Retinal pigment epithelial cell (primary cell): ENCODE measurements around the gene TOP2B.

Experiments
- DNase-seq: peaks from one replicate; pipeline ENCODE4 v3.0.0-alpha.2; 2010; ENCODE audit warnings: low read depth
- H3K4me3 ChIP-seq: 2 replicates; pipeline ENCODE4 v1.5.1; 2011; ENCODE audit warnings: mild to moderate bottlenecking, low read length, control low read depth, moderate library complexity
- TF ChIP-seq, protein P1 (sequence below): conservative IDR thresholded peaks from 2 replicates; pipeline ENCODE4 v1.5.1; 2011; ENCODE audit warnings: low read depth, low read length, control low read depth, inconsistent platforms

TOP2B gene

DNA sequence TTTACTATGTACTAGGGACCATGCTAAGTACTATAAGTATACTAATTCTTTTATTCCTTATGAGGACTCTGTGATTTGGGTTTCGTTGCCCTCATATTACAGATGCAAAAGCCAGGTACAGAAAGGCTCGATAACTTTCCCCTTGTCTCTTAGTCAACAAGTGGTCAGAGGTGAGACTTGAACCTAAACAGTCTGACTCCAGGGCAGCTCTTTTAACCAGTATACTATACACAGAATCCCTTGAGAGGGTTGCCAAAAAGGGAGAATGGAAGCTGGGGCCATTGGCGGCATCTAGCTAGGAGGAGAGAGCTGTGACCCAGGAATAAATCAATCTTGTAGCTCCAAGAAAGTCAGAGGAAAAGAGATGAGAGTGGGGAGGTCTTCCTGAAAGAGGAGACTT lies 92.4 kb downstream of the TOP2B start:
- H3K4me3 ChIP-seq: no peak overlapping the region
- no peak for DNase-seq
- TF ChIP-seq, protein P1, sequence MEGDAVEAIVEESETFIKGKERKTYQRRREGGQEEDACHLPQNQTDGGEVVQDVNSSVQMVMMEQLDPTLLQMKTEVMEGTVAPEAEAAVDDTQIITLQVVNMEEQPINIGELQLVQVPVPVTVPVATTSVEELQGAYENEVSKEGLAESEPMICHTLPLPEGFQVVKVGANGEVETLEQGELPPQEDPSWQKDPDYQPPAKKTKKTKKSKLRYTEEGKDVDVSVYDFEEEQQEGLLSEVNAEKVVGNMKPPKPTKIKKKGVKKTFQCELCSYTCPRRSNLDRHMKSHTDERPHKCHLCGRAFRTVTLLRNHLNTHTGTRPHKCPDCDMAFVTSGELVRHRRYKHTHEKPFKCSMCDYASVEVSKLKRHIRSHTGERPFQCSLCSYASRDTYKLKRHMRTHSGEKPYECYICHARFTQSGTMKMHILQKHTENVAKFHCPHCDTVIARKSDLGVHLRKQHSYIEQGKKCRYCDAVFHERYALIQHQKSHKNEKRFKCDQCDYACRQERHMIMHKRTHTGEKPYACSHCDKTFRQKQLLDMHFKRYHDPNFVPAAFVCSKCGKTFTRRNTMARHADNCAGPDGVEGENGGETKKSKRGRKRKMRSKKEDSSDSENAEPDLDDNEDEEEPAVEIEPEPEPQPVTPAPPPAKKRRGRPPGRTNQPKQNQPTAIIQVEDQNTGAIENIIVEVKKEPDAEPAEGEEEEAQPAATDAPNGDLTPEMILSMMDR: no peak

DNA sequence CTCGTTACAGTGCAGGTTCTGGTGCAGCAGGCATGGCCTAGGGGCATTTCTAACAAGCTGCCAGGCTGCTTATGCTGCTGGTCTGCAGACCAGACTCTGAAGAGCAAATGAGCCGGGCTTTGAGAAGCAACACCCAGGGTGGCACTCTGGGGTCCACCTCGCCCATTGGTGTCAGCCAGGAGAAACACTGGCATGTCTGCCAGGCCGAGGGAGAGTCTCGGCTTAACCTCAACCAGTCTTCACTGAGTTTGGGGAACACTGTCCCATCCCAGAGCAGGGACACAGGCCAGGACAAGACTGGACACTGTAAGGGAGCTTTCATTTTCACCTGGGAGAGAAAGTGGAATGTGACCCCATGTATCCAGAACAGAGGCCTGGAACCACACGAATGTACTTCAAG lies 93.4 kb downstream of the TOP2B start:
- no peak for DNase-seq
- TF ChIP-seq, protein P1: no peak
- no peak overlapping the region for H3K4me3 ChIP-seq

DNA sequence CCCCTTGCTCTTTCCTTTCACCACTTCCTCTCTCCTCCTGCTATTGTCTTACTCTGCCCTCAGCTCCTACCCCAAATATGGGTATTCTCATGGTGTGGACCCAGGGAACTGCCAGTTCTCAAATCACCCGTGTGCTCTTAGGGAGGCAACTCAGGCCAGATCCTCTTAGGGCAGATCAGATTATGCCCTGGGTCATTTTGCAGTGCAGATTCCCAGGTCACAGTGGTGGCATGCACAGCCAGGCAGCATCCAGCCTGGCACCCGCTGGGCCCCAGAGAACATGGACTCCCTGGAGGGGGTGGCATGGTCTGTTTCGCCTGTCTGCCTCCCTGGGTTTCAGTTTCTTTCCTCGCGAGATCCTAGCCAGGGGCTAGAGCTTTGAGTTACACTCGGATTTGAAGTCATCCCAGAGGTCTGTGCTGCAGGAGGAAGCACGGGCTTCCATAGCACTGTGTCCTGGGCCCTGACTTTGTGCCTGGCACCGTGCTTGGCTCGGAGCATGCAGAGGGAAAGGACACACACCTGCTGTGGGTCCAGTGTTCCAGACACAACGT lies 96.1 kb downstream of the TOP2B start:
- DNase-seq: no peak
- no peak overlapping the region for H3K4me3 ChIP-seq
- TF ChIP-seq, protein P1: no peak

DNA sequence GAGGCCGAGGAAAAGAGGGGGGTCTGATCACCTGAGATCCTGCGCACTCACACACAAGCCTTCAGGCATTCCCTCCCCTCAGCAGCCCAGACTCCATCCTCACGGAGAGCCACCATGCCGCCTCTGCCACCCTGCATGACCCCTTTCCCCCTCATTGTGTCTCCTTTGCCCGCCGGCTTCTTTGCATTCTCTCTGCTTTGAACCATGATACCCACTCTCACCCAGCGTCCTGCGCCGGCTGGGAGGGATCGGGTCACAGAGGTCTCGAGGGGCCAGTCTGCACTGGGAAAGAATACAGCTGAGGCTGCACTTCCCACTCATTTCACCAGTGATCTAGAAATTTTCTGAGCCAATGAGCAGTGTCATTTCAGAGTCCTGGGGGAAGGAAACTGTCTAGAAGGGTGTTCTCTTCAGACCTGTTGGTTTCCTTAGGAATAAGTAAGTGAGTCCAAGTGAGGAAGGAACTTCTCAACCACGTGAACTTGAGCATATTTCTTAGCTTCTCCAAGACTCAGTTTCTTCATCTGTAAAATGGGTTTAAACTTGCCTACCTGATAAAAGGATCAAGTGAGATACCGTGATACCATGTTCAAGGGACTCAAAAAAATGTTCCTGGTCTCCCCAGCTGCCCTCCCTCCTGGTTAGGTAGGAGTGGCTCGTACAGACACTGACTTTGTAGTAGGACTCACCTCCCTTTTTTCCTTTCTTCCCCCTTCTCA lies 96.7 kb downstream of the TOP2B start:
- H3K4me3 ChIP-seq: no peak overlapping the region
- TF ChIP-seq, protein P1: no peak
- DNase-seq: no peak

DNA sequence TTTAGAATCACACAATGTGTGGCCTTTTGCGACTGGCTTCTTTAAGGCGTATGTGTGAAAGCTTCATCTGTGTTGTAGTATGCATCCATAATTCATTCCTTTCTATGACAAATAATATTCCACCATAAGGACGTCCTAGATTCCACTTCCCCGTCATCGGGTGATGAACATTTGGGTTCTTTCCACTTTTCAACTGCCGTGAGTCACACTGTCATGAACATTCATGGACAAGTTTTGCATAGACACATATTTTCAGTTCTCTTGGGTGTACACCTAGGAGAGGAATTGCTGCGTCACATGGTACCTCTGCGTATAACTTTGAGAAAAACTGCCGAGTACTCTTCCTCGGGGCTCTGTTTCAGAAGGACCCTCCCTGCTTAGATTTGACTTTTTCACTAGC lies 97.3 kb downstream of the TOP2B start:
- TF ChIP-seq, protein P1: no peak
- no peak overlapping the region for H3K4me3 ChIP-seq
- no peak for DNase-seq

DNA sequence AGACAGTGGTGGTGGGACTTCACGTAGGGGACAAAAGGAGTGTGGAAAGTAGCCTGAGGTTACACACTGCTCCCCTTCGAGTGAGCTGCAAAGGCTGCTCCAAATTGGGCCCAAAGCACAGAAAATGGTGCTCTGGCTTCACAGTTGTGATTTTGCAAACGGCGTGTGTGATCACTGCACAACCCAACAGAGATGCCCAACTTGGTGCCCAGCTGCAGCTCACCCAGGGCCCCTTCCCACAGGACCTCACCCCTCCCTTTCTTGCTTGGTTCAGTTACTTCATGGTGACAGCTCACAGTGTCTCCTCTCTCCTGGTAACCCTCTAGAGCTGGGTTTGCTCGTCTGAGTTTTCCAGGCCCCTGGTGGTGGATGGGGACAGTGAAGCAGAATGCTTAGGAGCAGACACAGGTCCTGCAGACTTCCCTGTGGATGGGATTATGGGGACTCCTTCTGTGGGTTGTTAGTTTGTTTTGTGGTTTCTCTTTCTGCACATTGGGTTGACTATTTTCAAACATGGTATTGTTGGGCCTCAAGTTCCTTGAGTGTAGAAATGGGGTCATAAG lies 98.3 kb downstream of the TOP2B start:
- TF ChIP-seq, protein P1: peak; percentile 36
- DNase-seq: no peak
- H3K4me3 ChIP-seq: no peak overlapping the region

DNA sequence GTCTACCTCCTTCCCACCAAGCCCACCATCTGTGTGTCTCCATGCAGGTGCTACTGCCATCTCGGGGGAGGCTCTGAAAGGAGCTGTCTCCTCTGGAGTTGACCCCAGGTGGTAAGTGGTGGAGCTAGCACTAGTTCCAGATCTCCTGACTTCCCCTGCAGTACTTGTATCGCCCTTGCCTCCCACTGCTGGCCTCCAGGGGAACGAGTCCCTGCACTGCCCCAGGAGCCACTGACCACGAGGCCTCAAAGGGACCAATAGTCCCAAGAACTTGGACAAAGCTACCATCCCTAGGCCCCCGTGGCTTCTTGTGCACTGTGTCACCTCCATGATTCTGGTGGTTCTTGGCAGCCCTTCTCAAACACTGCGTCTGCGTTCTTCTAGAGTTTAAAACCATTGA lies 98.9 kb downstream of the TOP2B start:
- DNase-seq: no peak
- TF ChIP-seq, protein P1: no peak
- H3K4me3 ChIP-seq: no peak overlapping the region
